NCI-H510A (cell line): ENCODE results near the gene IRF2BPL.

Experiments used
- DNase-seq: peaks from one replicate; lab custom pipeline; 2025; lab: John Stamatoyannopoulos, UW

The IRF2BPL gene

DNA sequence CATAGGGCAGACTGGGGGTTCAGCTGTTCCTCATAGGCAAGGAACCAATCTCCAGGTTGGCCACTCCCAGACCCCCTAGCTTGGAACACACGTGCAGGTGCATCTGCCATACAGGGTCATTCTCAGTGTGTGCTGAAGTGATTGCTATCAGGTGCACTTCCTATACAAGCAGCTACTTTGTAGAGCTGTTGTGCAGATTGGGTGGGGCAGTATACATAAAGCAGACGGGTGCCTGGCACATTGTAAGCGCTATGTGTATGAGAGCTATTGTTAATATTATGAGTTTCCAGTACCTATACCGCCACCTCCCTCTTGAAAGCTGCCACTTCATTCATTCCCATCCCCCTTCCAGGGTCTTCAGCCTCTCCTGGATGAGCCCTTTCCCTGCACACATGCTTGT is 17.3 kb downstream of the IRF2BPL start:
- peak; percentile 41 for DNase-seq

DNA sequence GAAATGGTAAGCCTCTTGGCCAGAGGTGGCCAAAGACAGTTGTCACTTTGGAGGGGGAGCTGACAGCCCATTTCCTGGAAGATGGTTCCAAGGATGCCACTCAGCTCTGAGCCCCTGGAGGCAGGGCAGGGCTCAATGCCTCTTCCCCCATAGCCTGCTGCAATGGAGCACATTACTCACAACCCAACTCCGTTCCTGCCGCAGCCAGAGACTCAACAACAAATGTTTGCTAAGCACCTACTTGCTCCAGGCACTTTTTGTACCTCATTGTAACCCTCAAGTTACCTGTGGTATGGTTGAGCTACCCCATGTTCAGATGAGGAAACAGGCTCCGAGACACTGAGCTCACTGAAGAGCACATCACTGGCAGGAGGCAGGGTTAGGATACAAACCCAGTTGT is 19.5 kb downstream of the IRF2BPL start:
- no peak for DNase-seq

GRCh38 chr14:77008541-77008940 is 20.0 kb downstream of the IRF2BPL start:
- no peak for DNase-seq

DNA sequence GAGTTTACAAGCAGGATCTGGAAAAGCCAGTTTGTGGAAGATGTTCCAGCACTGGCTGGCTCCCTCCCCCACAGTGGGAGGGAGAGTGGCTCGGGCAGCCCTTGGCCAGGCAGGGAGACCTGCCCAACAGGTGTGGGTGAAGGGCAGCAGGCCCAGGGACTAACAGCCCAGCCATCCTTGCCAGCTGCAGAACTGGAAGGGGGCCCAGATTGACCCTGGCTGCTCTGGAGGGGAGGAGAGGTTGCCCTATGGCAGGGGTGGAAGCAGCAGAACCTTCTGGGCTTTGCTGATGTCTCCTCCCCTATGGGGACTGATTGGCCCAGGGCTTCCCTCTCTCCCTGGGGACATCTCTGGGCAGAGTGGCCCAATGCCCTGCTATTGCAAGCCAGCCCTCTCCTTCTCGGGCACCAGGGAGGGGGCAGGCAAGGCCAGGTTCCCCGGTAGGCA is 20.5 kb downstream of the IRF2BPL start:
- DNase-seq, result peak; percentile 91

DNA sequence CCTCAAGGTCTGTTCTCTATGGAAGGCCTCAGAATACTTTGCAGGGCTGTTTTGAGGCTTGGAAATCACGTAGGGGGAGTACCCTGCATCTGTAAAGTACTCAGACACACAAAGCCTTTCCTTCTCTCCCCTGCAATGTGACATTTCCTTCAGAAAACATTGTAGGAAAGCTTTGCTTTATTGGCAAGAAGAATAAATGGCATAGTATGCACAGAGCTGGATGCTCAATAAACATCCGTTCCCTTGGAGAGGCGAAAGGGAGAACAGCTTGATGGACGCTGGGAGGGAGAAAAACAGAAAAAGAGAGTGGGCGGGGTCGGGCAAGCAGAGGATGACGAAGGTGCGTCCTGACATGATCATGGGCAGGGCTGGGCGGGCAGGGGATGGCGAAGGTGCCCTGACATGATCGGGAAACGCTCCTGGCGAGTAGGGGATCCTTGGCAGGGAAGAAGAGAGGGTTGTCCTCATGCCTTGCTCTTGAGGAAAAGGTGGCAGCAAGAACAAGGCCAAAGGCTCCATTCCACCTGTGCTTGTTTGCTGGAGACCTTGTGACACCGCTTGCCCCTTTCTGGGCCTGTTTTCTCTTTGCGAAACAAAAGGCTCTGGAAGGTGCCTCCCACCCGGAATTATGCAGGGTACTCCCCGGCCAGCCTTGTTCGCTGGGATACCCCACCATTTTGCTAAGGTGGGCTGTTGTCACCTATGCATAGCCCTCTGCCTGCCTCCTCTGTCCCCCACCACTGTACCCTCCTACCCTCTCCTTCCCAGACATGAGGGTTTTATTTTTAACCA is 21.1 kb downstream of the IRF2BPL start:
- peak; percentile 71 for DNase-seq

- no peak for DNase-seq
Observed at GRCh38 chr14:77006132-77006531, 22.4 kb downstream of the IRF2BPL start.

GRCh38 chr14:77005559-77005958 is 22.9 kb downstream of the IRF2BPL start:
- DNase-seq, result no peak

DNA sequence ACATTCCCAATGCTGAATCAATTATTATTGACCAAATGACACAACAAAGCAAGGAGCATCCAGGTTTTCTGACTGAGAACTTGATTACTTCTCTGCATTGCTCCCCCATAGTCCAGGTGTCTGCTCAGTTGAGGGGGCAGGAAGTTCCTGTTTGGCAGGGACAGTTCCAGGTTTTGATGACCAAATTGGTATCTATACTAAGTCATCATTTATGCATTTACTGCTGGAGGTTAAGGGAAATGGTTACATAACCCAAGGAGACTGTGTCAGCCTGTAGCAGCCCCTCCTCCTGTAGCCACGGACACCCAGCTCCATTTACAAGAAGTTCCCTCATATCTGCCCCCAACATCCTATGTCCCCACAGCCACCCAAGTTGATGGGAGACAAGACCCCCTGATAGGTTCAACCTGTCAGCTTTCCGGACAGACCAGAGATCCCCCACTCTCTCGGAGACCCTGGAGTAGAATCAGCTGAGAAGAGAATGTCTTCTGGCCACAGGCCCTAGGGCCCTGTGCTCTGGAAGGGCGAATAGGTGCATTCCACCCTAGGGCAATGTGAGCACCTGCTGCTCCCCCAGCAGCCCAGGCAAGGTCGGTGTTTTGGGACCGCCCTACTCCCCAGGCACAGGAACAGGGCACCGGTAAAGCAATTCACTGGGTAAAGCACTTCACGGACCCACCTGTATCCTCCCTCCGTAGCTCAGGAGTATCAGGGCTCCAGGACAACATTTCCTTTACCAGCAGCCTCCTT is 23.6 kb downstream of the IRF2BPL start:
- no peak for DNase-seq

DNA sequence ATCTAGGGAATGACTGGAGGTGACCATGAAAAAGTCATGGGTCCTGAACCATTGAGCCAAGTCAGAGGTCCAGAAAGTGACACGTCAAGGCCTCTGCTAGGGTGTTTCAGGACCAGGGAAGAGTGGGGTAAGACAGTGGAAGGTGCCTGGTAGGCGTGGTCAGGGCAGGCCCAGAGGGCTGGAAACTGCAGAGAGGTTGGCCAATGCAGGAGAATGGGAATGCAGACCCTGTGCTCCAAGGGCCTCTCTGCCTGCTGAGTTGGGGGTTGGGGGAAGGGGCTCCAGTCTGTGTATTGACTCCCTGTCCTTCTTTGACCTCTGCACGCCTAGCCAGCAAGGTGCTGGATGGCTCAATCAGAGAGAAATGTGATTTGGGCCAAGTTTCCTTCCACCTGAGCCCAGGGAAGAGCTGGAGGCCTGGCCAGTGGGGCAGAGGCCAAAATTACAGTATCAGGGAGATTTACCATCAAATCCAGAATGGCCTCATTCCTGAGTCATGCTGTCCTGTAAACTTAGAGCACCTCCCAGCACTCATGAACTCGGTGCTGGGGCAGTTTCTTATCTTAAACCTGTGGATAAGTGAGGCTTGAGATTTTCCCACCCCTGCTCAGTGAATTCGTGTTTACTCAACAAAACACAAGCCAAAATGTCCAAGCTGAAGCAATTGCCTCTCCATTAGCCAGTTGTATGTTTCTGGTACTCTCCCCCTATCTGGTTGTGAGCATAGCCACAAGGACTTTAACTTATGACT is 24.4 kb downstream of the IRF2BPL start:
- DNase-seq, result no peak

GRCh38 chr14:77002889-77003288 is 25.6 kb downstream of the IRF2BPL start:
- no peak for DNase-seq

DNA sequence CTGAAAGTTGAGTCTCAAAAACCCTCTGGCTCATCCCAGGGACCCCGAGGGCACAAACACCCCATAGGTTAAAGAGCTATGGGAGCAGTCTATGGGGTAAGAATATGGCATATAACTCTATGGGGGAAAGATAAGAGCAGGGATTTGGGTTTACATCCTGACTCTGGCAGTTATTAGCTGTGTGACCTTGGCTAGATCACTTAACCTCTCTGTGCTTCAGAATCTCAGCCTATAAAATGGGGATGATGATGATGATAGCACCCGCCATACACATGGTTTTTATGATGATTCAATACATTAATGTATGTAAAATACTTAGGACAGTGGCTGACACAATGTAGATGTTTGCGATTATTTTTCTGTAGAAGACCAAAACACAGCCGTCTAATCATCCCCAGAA is 26.2 kb downstream of the IRF2BPL start:
- DNase-seq, result no peak

DNA sequence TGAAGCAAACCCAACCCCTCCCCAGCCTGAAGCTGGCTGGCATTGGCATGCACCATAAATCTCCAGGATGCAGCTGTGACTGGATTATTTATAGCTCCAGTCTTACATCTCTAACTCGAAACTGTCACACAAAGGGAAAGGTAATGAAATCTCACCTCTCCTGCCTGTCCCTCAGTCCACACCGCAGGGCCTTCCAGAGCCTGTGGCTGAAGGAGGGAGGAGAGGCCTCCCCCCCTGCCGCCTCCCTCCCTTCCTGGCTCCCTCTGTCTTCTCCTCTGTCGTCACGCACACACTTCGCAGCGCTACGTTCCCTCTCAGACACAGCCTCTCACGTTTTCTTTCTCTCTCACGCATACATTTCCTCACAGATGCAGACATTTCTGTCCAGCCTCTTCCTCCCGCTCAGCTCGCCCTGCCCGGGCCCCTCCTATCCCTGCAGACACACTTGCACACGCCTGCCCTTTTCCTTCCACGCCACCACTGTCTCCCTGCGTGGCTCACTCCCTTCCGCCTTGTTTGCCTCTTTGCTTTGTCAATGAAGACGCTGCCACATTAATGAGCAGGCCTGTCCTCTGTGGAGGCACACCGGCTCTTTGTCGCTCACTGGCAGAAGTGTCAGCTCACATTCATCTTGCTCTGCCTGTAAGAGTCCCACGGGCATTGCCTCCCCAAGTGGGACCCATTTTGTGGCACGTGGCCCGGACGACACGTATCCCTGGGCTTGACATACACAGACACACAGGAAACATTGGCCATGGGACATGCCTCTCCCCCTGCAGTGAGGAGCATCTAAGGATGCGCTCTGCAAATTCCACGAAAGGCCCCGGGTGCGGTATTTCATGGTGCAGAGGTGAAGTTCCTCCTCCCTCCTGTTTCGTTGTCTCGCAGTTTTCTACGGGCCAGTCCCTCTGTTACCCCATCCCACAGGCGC is 27.9 kb downstream of the IRF2BPL start:
- DNase-seq, result peak; percentile 78

- no peak for DNase-seq
Observed at GRCh38 chr14:76998910-76999309, 29.6 kb downstream of the IRF2BPL start.

DNA sequence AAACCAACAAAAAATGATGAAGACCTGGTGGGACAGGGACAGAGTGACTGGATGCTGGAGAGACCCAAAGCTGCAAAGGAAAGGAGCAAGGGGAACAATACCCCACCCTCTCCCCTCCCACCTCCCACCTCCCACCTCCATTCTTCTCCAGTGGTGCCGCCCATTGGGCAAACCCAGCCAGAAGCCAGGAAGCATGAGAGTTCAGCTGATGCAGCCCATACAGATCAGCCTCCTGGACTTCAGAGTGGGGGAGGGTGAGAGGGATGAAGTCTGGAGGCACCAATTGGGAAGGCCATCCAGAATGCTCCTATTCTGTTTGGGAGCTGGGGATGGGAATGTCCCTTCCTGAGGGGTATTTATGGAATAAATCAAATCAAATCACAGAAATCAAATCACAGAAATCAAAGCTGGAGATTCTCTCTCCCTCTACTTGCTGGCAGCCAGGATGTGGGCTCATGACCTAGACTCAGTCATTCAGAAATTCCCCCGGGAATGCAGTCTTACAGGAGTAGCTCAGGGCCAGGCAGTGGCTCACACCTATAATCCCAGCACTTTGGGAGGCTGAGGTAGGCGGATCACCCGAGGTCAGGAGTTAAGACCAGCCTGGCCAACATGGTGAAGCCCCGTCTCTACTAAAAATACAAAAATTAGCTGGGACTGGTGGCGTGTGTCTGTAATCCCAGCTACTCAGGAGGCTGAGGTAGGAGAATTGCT is 31.1 kb downstream of the IRF2BPL start:
- no peak for DNase-seq

DNA sequence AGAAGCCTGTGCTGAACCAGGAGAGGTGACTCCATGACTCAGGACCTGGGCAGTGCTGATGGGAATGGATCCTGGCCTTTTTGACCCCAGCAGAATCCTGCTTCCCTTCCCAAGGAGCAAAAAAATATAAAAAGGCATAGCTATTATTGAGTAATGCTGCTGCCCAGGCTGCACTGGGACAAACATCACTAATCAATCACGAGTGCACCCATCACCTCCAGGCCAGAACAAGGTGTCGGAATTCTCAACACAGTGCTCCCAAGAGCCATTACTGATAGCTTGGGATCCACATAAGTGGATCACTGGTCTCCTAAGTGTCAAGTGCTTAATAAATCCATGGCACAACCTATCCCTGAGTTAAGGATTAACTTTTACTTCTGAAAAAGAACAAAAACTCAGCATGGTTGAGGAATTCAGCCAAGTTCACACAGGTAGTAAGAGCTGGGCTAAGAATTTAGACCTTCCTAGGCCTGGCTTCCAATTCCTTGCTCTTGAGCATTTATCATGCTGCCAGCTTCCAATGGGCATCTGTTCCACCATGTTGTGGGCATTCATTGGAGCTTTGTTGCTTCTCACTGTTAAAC is 31.9 kb downstream of the IRF2BPL start:
- DNase-seq, result no peak

- DNase-seq, result no peak
Observed at GRCh38 chr14:76995279-76996035, 33.1 kb downstream of the IRF2BPL start.

DNA sequence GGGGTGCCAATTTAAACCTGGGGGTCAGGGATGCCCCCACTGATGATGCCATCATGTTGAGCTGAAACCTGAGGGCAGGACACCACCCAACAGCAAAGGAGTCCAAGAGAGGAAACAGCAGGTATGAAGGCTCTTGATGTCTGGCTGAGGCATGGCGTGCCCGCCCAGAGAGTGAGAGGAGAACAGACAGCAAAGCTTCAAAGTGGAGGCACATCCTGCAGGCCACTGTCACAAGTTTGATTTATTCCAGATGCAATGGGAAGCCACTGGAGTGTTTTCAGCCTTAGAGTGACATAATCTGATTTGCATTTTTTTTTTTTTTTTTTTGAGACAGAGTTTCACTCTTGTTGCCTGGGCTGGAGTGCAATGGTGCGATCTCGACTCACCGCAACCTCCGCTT is 34.8 kb downstream of the IRF2BPL start:
- no peak for DNase-seq

- no peak for DNase-seq
Observed at GRCh38 chr14:76990084-76990483, 38.4 kb downstream of the IRF2BPL start.

DNA sequence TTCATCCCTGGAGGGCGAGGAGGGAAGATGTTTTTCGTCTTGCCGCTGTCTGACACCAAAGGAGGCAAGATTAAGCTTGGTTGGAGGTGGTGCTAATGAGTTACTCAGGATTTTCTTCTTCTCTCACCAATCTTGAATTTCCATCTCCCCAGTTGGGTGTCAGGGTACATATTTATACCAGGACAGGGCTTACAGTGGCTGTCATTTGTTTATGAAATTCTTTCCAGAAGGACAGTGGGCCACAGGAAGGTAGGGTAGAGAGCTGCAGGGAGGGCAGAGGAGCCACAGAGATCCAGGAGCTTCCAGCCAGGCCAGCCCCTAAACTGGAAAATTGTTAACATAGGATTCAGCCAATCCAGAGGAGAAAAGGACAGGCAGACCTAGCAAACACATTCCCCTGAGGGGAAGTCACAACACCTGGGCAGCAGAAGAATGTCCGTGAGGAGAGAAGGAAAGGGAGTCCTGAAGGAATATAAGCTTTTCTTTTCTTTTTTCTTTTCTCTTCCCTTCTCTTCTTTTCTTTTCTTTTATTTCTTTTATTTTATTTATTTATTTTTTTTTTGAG is 40.5 kb downstream of the IRF2BPL start:
- no peak for DNase-seq

- no peak for DNase-seq
Observed at GRCh38 chr14:76986231-76986565, 42.3 kb downstream of the IRF2BPL start.
